HepG2 (cell line): ENCODE results near the gene TAB3. TPM values are rescaled to one million over a fixed set of nuclear protein-coding genes. Genes with fewer than 3 reads are reported as not detected.

Source experiments
- AGO1 ChIP-seq: fragments of 200-400 bp; formaldehyde crosslinking; IDR thresholded peaks from 2 replicates; pipeline ENCODE4 v1.6.1; 2017; ENCODE audit warnings: mild to moderate bottlenecking, low read depth, low read length, moderate library complexity; ENCODE audit not compliant: poor library complexity, severe bottlenecking
- ATF1 ChIP-seq: IDR thresholded peaks from 2 replicates; pipeline ENCODE4 v1.6.1; 2016; ENCODE audit warnings: mild to moderate bottlenecking, control low read depth
- BRD4 ChIP-seq: sonication (generic); formaldehyde crosslinking; IDR thresholded peaks from 2 replicates; pipeline ENCODE4 v1.4.0; 2020; ENCODE audit warnings: missing genetic modification reagents
- FOXA1 ChIP-seq, 2 experiments: fragments of 450-650 bp in 1 of 2; sonication (generic) in 1 of 2; formaldehyde crosslinking in 1 of 2; IDR thresholded peaks; 2 replicates each; pipeline versions ENCODE4 v1.4.0 to v1.6.1; 2016 to 2020; ENCODE audit warnings: missing genetic modification reagents in 1 of 2
- GZF1 ChIP-seq: sonication (generic); formaldehyde crosslinking; IDR thresholded peaks from 2 replicates; pipeline ENCODE4 v1.5.1; 2020; ENCODE audit warnings: mild to moderate bottlenecking, missing genetic modification reagents
- KLF16 ChIP-seq, 2 experiments: sonication (generic) in 1 of 2; formaldehyde crosslinking in 1 of 2; IDR thresholded peaks; 2 replicates each; pipeline versions ENCODE4 v1.6.1 to v1.8.0; 2016 to 2023; ENCODE audit warnings: missing genetic modification reagents in 2 of 2, missing compliant biosample characterization in 1 of 2
- MED1 ChIP-seq: sonication (generic); formaldehyde crosslinking; IDR thresholded peaks from 2 replicates; pipeline ENCODE4 v1.4.0; 2020; ENCODE audit warnings: missing genetic modification reagents
- MTA3 ChIP-seq: sonication (generic); formaldehyde crosslinking; IDR thresholded peaks from 2 replicates; pipeline ENCODE4 v1.4.0; 2020; ENCODE audit warnings: missing genetic modification reagents
- MTF1 ChIP-seq: sonication (generic); formaldehyde crosslinking; IDR thresholded peaks from 2 replicates; pipeline ENCODE4 v1.5.0; 2020; ENCODE audit warnings: missing genetic modification reagents
- MYC ChIP-seq: sonication (generic); formaldehyde crosslinking; IDR thresholded peaks from 2 replicates; pipeline ENCODE4 v1.9.0; 2021; ENCODE audit warnings: missing genetic modification reagents, borderline replicate concordance
- PAX8 ChIP-seq: sonication (generic); formaldehyde crosslinking; IDR thresholded peaks from 2 replicates; pipeline ENCODE4 v1.8.0; 2022; ENCODE audit warnings: mild to moderate bottlenecking, missing genetic modification reagents, borderline replicate concordance
- PITX1 ChIP-seq: sonication (generic); formaldehyde crosslinking; IDR thresholded peaks from 2 replicates; pipeline ENCODE4 v1.5.1; 2020; ENCODE audit warnings: mild to moderate bottlenecking, missing genetic modification reagents
- PRMT3 ChIP-seq: sonication (generic); formaldehyde crosslinking; IDR thresholded peaks from 2 replicates; pipeline ENCODE4 v1.8.1; 2022; ENCODE audit warnings: low read depth, mild to moderate bottlenecking, moderate library complexity, missing genetic modification reagents, borderline replicate concordance
- REXO4 ChIP-seq: sonication (generic); formaldehyde crosslinking; IDR thresholded peaks from 2 replicates; pipeline ENCODE4 v1.8.0; 2022; ENCODE audit warnings: missing genetic modification reagents, mild to moderate bottlenecking, borderline replicate concordance
- RFX5 ChIP-seq: IDR thresholded peaks from 2 replicates; pipeline ENCODE4 v1.6.1; 2011; ENCODE audit warnings: low read depth, low read length, improper control_type of control experiment
- RXRB ChIP-seq: IDR thresholded peaks from 2 replicates; pipeline ENCODE4 v1.6.1; 2016; ENCODE audit warnings: borderline replicate concordance, missing genetic modification reagents, missing compliant biosample characterization
- SMC3 ChIP-seq: IDR thresholded peaks from 2 replicates; pipeline ENCODE4 v1.6.1; 2011; ENCODE audit warnings: low read length, improper control_type of control experiment
- ZFY ChIP-seq: sonication (generic); formaldehyde crosslinking; IDR thresholded peaks from 2 replicates; pipeline ENCODE4 v1.4.0; 2020; ENCODE audit warnings: missing genetic modification reagents
- ZGPAT ChIP-seq: IDR thresholded peaks from 2 replicates; pipeline ENCODE4 v1.6.1; 2016; ENCODE audit warnings: mild to moderate bottlenecking
- ZNF292 ChIP-seq: sonication (generic); formaldehyde crosslinking; IDR thresholded peaks from 2 replicates; pipeline ENCODE4 v1.8.1; 2022; ENCODE audit warnings: mild to moderate bottlenecking, low read depth, missing genetic modification reagents, borderline replicate concordance
- polyA plus RNA-seq, 8 experiments: library from polyadenylated mRNA; depleted of rRNA in 3 of 8; stranded (reverse) in 7 of 8; unstranded in 1 of 8; fragments of >200 nt; fragmentation: Illumina TruSeq in 4 of 8; extraction: Trizol in 4 of 8; gene quantifications; 2 replicates each; pipeline versions ENCODE4 v1.2.1 to v1.2.3, GENCODE V29; 2011 to 2016; ENCODE audit warnings: low read depth in 4 of 8, missing spikeins in 1 of 8, mixed read lengths in 1 of 8; ENCODE audit not compliant: insufficient read depth in 1 of 8
- total RNA-seq, 5 experiments: library from RNA; depleted of rRNA; stranded (reverse); fragments of >200 nt; fragmentation: Illumina TruSeq; extraction: Trizol; gene quantifications; 2 replicates each; pipeline ENCODE4 v1.2.3, GENCODE V29; 2016; ENCODE audit warnings: low read depth in 1 of 5
- TF ChIP-seq, protein P1 (sequence below): sonication (generic); formaldehyde crosslinking; IDR thresholded peaks from 2 replicates; pipeline ENCODE4 v1.8.0; 2022; ENCODE audit warnings: missing genetic modification reagents, mild to moderate bottlenecking, borderline replicate concordance
- TF ChIP-seq, protein P2 (sequence below): conservative IDR thresholded peaks from 2 replicates; pipeline ENCODE4 v1.6.1; 2018; ENCODE audit warnings: missing genetic modification reagents
- TF ChIP-seq, protein P3 (sequence below): sonication (generic); formaldehyde crosslinking; IDR thresholded peaks from 2 replicates; pipeline ENCODE4 v1.4.0; 2020; ENCODE audit warnings: low read depth, missing genetic modification reagents

TAB3 gene
- total and polyA plus RNA-seq, 2 of the 13 experiments (the other 11 are each of a cell fraction or from before 2014, with no cell fraction given): 27.2 to 59.8 TPM

DNA sequence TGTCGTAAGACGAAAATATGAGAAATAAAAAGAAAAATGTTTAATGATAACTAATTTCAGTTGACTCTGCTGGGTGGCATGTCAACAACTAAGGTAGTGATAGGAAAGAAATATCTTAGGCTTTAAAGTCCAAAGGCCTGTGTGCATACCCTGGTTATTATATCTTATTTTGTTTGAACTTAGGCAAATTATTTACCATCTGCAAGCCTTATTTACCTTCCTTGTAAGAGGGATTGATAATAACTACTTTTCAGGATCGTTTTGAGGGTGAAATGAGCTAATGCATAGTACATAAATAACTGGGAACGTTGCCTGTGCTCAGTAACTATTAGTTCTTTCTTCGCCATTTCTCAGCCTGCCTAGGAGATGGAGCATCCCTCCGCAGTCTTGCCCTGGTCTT is 41.6 kb upstream of the TAB3 start (continued):
- TF ChIP-seq KLF16 (CRISPR knock-in tag; IDR thresholded peaks at IDR 0.05) (no peak), RFX5 (no peak), ZGPAT (CRISPR knock-in tag) (0 out of 2 replicates have a peak, but pooled peaks have one; percentile 33), ATF1 (CRISPR knock-in tag) (no peak), REXO4 (no peak), PAX8 (CRISPR knock-in tag) (no peak), FOXA1 (IDR thresholded peaks at IDR 0.05) (peak; percentile 72), FOXA1 (CRISPR knock-in tag; IDR thresholded peaks at IDR 0.05) (peak; percentile 73), AGO1 (no peak), BRD4 (CRISPR knock-in tag) (no peak), PITX1 (no peak), PRMT3 (CRISPR knock-in tag) (no peak), MTA3 (CRISPR knock-in tag) (no peak), ZNF292 (CRISPR knock-in tag) (no peak), SMC3 (no peak), RXRB (CRISPR knock-in tag) (peak; percentile 24; the same call in 1 of the 2 replicates), MED1 (CRISPR knock-in tag) (peak; percentile 56), MYC (no peak), MTF1 (CRISPR knock-in tag) (no peak), ZFY (CRISPR knock-in tag) (no peak), GZF1 (CRISPR knock-in tag) (no peak)
- TF ChIP-seq, protein P1, sequence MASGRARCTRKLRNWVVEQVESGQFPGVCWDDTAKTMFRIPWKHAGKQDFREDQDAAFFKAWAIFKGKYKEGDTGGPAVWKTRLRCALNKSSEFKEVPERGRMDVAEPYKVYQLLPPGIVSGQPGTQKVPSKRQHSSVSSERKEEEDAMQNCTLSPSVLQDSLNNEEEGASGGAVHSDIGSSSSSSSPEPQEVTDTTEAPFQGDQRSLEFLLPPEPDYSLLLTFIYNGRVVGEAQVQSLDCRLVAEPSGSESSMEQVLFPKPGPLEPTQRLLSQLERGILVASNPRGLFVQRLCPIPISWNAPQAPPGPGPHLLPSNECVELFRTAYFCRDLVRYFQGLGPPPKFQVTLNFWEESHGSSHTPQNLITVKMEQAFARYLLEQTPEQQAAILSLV: no peak
- TF ChIP-seq, protein P2, sequence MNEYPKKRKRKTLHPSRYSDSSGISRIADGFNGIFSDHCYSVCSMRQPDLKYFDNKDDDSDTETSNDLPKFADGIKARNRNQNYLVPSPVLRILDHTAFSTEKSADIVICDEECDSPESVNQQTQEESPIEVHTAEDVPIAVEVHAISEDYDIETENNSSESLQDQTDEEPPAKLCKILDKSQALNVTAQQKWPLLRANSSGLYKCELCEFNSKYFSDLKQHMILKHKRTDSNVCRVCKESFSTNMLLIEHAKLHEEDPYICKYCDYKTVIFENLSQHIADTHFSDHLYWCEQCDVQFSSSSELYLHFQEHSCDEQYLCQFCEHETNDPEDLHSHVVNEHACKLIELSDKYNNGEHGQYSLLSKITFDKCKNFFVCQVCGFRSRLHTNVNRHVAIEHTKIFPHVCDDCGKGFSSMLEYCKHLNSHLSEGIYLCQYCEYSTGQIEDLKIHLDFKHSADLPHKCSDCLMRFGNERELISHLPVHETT: no peak
- TF ChIP-seq, protein P3, sequence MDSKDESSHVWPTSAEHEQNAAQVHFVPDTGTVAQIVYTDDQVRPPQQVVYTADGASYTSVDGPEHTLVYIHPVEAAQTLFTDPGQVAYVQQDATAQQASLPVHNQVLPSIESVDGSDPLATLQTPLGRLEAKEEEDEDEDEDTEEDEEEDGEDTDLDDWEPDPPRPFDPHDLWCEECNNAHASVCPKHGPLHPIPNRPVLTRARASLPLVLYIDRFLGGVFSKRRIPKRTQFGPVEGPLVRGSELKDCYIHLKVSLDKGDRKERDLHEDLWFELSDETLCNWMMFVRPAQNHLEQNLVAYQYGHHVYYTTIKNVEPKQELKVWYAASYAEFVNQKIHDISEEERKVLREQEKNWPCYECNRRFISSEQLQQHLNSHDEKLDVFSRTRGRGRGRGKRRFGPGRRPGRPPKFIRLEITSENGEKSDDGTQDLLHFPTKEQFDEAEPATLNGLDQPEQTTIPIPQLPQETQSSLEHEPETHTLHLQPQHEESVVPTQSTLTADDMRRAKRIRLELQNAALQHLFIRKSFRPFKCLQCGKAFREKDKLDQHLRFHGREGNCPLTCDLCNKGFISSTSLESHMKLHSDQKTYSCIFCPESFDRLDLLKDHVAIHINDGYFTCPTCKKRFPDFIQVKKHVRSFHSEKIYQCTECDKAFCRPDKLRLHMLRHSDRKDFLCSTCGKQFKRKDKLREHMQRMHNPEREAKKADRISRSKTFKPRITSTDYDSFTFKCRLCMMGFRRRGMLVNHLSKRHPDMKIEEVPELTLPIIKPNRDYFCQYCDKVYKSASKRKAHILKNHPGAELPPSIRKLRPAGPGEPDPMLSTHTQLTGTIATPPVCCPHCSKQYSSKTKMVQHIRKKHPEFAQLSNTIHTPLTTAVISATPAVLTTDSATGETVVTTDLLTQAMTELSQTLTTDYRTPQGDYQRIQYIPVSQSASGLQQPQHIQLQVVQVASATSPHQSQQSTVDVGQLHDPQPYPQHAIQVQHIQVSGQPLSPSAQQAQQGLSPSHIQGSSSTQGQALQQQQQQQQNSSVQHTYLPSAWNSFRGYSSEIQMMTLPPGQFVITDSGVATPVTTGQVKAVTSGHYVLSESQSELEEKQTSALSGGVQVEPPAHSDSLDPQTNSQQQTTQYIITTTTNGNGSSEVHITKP (CRISPR knock-in tag): no peak
